ENCODE data around the gene PLCH2.

PLCH2 gene

DNA sequence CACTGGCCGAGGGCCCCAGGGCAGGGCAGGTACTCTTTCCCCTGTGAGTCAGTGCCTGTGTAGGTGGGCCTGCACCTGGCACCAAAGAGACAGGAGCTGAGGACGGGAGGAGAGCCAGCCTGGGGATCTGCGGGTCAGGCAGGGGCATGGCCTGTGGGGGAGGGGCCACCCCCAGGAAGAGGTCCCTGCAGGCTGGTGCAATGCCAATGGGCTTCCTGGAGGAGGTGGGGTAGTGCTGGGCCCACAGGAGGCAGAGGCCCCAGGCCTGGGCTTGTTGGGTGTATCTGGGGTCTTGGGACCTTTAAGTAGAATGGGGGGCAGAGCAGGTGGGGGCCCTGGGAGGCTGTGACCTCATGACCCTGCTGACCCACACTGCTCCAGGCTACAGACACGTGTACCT lies 23.2 kb downstream of the PLCH2 start:
- DNase-seq (ENCODE audit: low spot score), result no peak

GRCh38 chr1:2499986-2500596 lies 24.0 kb downstream of the PLCH2 start:
- DNase-seq (ENCODE audit: low spot score), result peak; percentile 19

DNA sequence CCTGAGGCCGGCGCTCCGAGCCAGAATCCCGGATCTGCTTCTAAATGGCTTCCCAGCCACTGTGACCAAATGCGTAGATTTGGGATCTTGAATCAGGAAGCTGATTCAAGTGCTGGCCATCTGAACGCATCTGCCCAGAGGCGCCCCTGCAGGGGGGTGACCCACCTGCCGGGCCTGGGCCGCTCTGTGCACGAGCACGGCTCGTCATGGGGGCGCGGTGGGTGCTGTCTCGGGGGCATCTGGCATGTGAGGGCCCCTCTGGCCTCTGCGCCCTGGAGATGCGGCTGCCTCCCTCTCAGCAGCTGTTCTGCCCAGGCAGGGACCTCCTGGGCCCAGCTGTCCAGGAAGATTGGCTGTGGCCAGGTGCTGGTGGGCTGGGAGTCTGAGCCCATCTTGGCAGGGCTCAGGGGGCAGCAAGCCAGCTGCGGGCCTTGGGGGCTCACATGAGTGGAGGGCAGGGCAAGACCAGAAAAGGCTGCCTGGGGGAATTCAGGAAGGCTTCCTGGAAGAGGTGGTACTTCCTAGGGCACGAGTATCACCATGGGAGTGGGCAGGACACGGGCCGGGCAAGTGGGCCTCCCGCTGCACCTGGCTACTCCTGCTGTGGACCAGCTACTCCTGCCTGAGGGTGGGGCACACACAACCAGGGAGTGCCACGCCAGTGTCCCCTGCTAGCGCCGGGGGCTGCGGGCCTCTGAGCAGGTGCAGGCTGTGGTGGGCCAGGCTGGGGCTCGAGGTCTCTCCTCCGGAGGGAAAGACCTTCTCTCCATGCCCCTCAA lies 25.1 kb downstream of the PLCH2 start:
- no peak for DNase-seq (ENCODE audit: low spot score)

DNA sequence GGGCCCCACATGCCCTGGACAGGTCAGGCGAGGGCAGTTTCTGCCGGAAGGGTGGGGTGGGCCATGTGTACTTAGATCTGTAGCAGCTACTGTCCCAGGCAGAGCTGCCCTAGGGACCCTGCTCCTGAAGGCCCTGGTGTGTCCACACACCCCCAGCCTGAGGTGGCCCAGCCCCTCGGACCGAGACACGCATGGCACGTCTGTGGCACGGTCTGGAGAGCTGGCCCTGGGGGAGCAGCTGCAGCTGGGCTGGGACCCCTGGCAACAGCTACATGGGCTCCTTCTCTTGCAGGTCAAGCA lies 25.7 kb downstream of the PLCH2 start:
- no peak for DNase-seq (ENCODE audit: low spot score)

- no peak for DNase-seq (ENCODE audit: low spot score)
These were observed 26.1 kb downstream of the PLCH2 start for GRCh38 chr1:2502210-2502609.

GRCh38 chr1:2502661-2503553 lies 26.8 kb downstream of the PLCH2 start:
- no peak for DNase-seq (ENCODE audit: low spot score)

DNA sequence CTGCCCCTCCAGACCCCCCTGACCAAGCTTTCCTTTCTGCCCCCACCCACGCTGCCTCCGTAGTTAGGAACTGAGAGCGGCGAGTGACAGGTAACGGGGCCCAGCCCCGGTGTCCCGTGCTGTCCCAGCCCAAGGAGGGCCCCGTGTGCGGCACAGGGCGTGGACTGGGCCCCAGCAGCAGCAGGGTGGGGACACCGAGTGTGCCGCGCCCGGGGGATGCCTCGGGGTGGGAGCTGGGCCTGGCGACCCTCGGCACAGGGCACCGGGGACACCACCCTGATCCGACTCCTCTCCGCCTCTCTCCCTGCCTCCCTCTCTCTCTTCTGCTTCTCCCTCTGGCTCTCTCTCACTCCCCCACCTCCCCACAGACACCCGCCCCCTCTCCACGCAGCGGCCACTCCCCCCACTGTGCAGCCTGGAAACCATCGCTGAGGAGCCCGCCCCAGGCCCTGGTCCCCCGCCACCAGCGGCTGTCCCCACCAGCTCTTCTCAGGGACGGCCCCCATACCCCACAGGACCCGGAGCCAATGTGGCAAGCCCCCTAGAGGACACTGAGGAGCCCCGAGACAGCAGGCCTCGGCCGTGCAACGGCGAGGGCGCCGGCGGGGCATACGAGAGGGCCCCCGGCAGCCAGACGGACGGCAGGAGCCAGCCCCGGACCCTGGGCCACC lies 27.6 kb downstream of the PLCH2 start:
- DNase-seq (ENCODE audit: low spot score), result no peak

- no peak for DNase-seq (ENCODE audit: low spot score)
These were observed 28.3 kb downstream of the PLCH2 start for GRCh38 chr1:2504225-2504948.

DNA sequence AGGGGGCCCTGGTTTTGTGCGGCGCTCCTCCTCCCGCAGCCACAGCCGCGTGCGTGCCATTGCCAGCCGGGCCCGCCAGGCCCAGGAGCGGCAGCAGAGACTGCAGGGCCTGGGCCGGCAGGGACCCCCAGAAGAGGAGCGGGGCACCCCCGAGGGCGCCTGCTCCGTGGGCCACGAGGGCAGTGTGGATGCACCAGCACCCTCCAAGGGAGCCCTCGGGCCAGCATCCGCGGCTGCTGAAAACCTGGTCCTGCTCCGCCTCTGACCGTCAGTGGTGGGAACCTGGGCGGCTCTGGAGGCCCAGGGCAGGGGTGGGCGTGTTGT lies 28.8 kb downstream of the PLCH2 start:
- DNase-seq (ENCODE audit: low spot score), result no peak

GRCh38 chr1:2505461-2505994 lies 29.4 kb downstream of the PLCH2 start:
- DNase-seq (ENCODE audit: low spot score), result no peak

- no peak for DNase-seq (ENCODE audit: low spot score)
These were observed 30.1 kb downstream of the PLCH2 start for GRCh38 chr1:2506007-2506860.

GRCh38 chr1:2506901-2507565 lies 30.9 kb downstream of the PLCH2 start:
- DNase-seq (ENCODE audit: low spot score), result no peak

GRCh38 chr1:2507744-2508155 lies 31.7 kb downstream of the PLCH2 start:
- DNase-seq (ENCODE audit: low spot score), result no peak

DNA sequence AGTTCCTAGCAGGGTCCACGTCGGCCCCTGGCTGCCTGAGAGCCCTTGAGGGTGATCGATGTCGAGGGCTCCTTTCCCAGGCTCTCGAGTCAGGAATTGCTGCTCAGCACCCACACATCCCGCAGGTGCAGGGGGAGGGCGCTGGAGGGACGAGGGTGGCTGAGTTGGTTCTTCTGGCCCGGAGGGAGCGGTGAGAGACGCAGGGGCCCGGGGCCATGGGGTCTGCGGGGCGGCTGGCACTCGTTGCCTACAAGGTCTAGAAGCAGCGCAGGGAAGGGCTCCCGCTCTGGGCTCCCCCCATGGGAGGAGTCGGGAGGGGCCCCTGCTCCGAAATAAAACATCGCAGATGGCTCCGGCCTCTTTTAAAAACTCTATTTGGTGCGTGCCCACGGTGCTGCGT lies 32.1 kb downstream of the PLCH2 start:
- no peak for DNase-seq (ENCODE audit: low spot score)

DNA sequence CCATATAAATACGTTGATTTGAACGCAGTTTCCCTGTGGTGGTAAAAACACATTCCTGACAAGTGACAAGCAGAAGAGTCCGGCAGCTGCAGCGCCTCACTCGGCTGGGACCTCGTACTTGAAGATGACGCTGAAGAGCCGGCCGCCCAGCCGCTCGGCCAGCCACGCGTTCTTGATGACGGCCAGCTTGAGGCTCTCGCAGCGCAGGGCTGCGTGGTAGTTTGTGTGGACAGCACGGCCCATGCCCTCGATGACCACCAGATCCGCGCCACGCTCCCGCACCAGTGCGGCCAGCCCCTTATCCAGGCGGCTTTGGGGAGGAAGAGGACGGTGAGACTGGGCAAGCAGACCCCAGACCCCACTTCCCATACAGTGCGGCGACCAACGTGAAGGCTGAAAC lies 32.7 kb downstream of the PLCH2 start:
- no peak for DNase-seq (ENCODE audit: low spot score)

DNA sequence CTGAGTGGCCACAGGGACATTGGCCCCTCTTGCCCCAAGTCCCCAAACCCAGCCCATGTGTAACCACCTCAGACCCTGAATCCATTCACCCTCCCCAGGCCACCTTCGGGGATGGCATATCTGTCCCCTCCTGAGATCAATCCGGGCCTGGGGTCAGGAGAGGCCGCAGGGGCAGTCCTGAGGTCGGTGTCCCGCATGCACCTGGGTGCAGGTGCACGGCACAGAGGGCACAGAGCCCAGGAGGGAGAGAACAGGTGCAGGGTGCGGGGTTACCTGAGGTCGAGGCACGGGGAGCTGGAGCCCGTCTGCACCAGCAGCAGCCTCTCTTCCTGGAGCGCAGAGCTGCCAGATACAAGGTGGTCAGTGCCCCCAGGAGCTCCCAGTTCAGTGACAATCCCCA lies 33.5 kb downstream of the PLCH2 start:
- no peak for DNase-seq (ENCODE audit: low spot score)

GRCh38 chr1:2510366-2511155 lies 34.5 kb downstream of the PLCH2 start:
- DNase-seq (ENCODE audit: low spot score), result no peak

DNA sequence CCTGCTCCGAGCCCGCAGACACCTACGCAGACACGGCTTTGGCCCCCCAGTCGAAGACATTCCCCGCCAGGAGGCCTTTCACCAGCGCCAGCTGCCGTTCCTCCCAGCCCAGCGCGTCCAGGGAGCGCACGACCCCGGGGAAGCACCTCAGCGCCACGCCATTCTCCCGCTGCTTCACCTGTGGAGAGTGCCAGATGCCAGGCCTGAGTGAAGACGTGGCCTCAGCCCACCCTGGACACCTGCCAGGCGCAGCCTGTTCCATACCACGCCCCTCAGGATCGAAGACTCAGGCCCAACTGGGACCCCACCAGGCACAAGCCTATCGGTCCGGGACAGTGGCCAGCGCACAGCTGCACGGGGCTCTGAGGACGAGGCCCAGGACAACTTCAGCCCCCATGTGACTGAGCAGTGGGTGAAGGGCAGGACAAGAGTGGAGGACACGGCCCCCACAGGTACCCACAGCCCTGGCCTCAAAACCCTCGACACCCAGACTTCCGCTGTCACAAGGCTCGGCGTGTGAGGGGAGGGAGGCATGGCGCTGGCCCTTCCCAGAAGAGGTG lies 36.9 kb downstream of the PLCH2 start:
- no peak for DNase-seq (ENCODE audit: low spot score)
